Gastroesophageal sphincter (tissue), 4 donors: ENCODE measurements around the gene OCA2. TPM values are rescaled to one million over a fixed set of nuclear protein-coding genes. Genes with fewer than 3 reads are reported as not detected.
"Not testable (repeated sequence)": the region's sequence is repeated elsewhere in the genome, so short reads cannot be mapped to it uniquely, and the experiment has no call there.

Experiments used
- ATAC-seq: fragments of 150-250 bp; one replicate; pipeline ENCODE4 v1.9.1; 2016; ENCODE audit warnings: mild to moderate bottlenecking, moderate library complexity
- H3K27ac ChIP-seq, 4 donors: fragments of 200-600 bp; sonication (generic) in 3 of 4; 1 replicate in 3 of 4; 2 replicates in 1 of 4; pipeline ENCODE4 v1.5.1; 2016 to 2019
- H3K27me3 ChIP-seq: fragments of 200-600 bp; sonication (generic); one replicate; pipeline ENCODE4 v1.5.1; 2019
- H3K36me3 ChIP-seq, 2 donors: fragments of 200-600 bp; sonication (generic); one replicate each; pipeline ENCODE4 v1.5.1; 2019; ENCODE audit warnings: control low read depth in 1 of 2
- H3K4me1 ChIP-seq, 3 donors: fragments of 200-600 bp; sonication (generic); 1 replicate in 2 of 3; 2 replicates in 1 of 3; pipeline ENCODE4 v1.5.1; 2016 to 2019; ENCODE audit warnings: control low read depth in 2 of 3
- H3K4me3 ChIP-seq, 2 donors: fragments of 200-600 bp; sonication (generic); one replicate each; pipeline ENCODE4 v1.5.1; 2019; ENCODE audit warnings: mild to moderate bottlenecking in 1 of 2, moderate library complexity in 1 of 2
- H3K9me3 ChIP-seq, 3 donors: fragments of 200-600 bp; sonication (generic); one replicate each; pipeline ENCODE4 v1.5.1; 2017 to 2019; ENCODE audit warnings: control low read depth in 2 of 3
- EP300 ChIP-seq: sonication (generic); formaldehyde crosslinking; IDR thresholded peaks from one replicate; pipeline ENCODE4 v1.6.1; 2017; ENCODE audit warnings: antibody characterized with exemption, mild to moderate bottlenecking
- POLR2A ChIP-seq, 2 donors: fragments of 450-650 bp; IDR thresholded peaks; one replicate each; pipeline ENCODE4 v1.6.1; 2017; ENCODE audit warnings: antibody characterized with exemption in 2 of 2, mild to moderate bottlenecking in 2 of 2, moderate library complexity in 1 of 2
- POLR2AphosphoS5 ChIP-seq: sonication (generic); formaldehyde crosslinking; IDR thresholded peaks from one replicate; pipeline ENCODE4 v1.6.1; 2017; ENCODE audit warnings: antibody characterized with exemption
- WGBS, 2 donors: methylation state at CpG; one replicate each; pipeline ENCODE4 v1.1.5; 2018; ENCODE audit warnings: low coverage in 1 of 2; 5-methylcytosine and 5-hydroxymethylcytosine counted together
- total RNA-seq, 4 donors: library from RNA; depleted of rRNA; stranded (reverse); fragments of >200 nt; gene quantifications; one replicate each; pipeline ENCODE4 v1.1.0, GENCODE V29; 2016
- TF ChIP-seq, protein P1 (sequence below), 4 experiments: fragments of 200-600 bp in 2 of 4; fragments of 450-650 bp in 2 of 4; sonication (generic) in 1 of 4; IDR thresholded peaks; one replicate each; pipeline ENCODE4 v1.5.1; 2017 to 2019; ENCODE audit warnings: antibody characterized with exemption in 4 of 4, mild to moderate bottlenecking in 2 of 4, moderate library complexity in 2 of 4

OCA2 gene
- total RNA-seq, 4 donors from 2014 or later = 0.40 to 2.0 (median 1.1) TPM; not detected in 1

DNA sequence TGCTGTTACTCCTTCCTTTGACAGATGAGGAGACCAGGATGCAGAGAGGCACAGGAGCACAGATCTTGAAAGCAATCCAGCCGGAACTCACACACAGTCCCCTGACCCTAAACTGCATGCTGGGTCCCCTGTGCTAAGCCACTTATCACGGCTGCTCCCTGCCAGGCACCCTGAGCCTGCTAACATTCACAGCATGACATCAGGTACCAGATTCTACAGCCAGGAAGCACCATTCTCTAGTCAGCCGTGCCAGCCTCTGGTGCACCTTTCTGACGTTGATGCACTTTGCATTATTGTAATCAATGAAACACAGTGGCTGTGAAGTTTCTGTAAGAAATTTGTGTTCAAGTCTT is 247.3 kb downstream of the OCA2 start:
- Histone ChIP-seq H3K36me3 (no peaks in the 10 kb centered on the region), H3K4me3 (no peak overlapping the region), H3K27ac (no peak overlapping the region), H3K27me3 (no peaks in the 10 kb centered on the region), H3K9me3 (peaks cover 0 to 14% (median 0%) of the 10 kb centered on the region in 3 donors), H3K4me1 (no peaks in the 10 kb centered on the region)
- TF ChIP-seq EP300 = no peak
- TF ChIP-seq POLR2AphosphoS5 = no peak
- ATAC-seq = no peak
- WGBS, 2 donors = 59 to 63% methylated on average over 3 to 4 of the region's 4 CpGs

DNA sequence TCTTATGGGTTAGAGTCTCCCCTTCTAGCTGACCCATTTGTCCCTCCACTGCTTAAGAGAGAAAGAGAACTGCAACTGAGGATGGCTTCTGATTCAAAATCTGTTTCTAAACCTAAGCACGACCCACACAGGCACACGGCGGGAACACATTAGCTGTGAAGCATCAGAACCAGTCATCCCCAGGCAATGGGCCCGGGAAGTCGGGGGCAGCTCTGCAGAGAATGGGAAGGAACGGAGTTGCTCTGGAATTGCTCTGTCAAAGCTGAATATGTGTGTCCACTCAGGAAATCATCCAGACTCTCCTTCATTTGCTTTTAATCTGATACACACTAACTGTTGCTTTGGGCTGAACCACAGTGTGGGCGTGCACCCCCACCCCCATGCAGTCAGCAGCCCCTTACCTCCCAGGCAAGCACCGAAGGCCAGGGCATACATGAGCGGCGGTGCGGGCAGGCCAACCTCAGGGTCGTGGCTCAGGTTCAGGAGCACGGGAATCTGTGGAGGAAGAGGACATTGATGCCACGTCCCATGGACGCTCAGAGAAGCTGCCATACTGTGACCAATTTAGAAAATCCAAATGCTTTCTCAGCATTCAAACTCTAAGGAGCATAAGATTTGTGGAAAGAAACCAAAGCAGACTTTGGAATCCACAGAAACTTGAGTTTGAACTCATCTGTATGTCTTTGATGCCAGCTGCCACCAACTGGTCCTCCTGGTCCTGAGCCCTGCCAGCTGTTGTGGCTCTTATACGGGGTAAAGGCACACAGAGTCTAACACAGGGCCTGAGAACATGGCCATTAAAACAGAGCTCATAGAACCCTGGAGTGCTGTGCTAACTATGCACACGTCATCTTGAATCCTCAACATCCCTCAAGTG is 247.9 kb downstream of the OCA2 start:
- H3K27ac ChIP-seq = no peak overlapping the region
- no peak for TF ChIP-seq EP300
- no peak for TF ChIP-seq POLR2A (IDR thresholded peaks at IDR 0.05)
- no peak for TF ChIP-seq POLR2AphosphoS5
- TF ChIP-seq, protein P1, sequence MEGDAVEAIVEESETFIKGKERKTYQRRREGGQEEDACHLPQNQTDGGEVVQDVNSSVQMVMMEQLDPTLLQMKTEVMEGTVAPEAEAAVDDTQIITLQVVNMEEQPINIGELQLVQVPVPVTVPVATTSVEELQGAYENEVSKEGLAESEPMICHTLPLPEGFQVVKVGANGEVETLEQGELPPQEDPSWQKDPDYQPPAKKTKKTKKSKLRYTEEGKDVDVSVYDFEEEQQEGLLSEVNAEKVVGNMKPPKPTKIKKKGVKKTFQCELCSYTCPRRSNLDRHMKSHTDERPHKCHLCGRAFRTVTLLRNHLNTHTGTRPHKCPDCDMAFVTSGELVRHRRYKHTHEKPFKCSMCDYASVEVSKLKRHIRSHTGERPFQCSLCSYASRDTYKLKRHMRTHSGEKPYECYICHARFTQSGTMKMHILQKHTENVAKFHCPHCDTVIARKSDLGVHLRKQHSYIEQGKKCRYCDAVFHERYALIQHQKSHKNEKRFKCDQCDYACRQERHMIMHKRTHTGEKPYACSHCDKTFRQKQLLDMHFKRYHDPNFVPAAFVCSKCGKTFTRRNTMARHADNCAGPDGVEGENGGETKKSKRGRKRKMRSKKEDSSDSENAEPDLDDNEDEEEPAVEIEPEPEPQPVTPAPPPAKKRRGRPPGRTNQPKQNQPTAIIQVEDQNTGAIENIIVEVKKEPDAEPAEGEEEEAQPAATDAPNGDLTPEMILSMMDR (IDR thresholded peaks at IDR 0.05) = no peak
- H3K4me1 ChIP-seq = no peaks in the 10 kb centered on the region
- ATAC-seq = no peak
- peaks cover 0 to 14% (median 0%) of the 10 kb centered on the region in 3 donors for H3K9me3 ChIP-seq
- no peaks in the 10 kb centered on the region for H3K27me3 ChIP-seq
- WGBS, 2 donors = 53 to 71% methylated on average over 3 to 4 of the region's 17 CpGs
- H3K4me3 ChIP-seq = no peak overlapping the region
- H3K36me3 ChIP-seq = no peaks in the 10 kb centered on the region

DNA sequence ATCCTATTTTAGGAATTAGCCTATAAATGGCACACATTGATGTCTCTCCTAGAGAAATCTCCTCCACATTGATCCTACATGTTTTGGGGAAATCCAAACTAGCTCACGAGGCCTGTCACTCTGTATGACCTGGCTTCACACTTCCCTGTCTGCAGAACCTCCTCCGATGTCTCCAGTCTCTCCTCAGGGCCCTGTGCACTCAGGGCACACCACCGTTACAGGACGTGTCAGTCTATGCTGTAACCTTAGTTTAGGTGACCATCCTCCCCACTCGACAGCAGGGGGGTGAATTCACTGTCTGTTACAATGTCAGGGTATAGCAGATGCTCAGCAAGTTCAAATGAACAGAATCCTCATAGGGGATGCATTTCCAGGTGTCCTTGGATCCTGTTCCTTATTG is 249.1 kb downstream of the OCA2 start:
- Histone ChIP-seq H3K9me3 (peaks cover 0 to 14% (median 0%) of the 10 kb centered on the region in 3 donors), H3K27ac (no peak overlapping the region), H3K4me1 (no peaks in the 10 kb centered on the region), H3K36me3 (no peaks in the 10 kb centered on the region), H3K27me3 (no peaks in the 10 kb centered on the region), H3K4me3 (no peak overlapping the region)
- WGBS, 2 donors = 63% methylated on average over 3 of the region's 5 CpGs; no CpG with 5 or more reads in 1 of the 2 donors
- no peak for ATAC-seq
- TF ChIP-seq POLR2A (IDR thresholded peaks at IDR 0.05) (no peak), EP300 (no peak), POLR2AphosphoS5 (no peak)
- TF ChIP-seq, protein P1 (IDR thresholded peaks at IDR 0.05) = no peak

DNA sequence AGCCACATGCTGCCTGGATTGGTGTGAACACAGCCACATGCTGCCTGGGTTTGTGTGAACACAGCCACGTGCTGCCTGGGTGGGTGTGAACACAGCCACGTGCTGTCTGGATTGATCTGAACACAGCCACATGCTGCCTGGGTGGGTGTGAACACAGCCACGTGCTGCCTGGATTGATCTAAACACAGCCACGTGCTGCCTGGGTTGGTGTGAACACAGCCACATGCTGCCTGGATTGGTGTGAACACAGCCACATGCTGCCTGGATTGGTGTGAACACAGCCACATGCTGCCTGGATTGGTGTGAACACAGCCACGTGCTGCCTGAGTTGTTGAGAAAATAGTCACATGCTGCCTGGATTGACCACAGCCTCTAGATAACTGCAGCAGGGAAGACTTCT is 250.2 kb downstream of the OCA2 start:
- WGBS, 2 donors = 69 to 76% methylated on average over 2 to 3 of the region's 5 CpGs
- not testable (repeated sequence) for H3K27ac ChIP-seq, H3K36me3 ChIP-seq, H3K4me1 ChIP-seq, H3K27me3 ChIP-seq, ATAC-seq, H3K4me3 ChIP-seq
- peaks cover 0 to 14% (median 0%) of the 10 kb centered on the region in 3 donors for H3K9me3 ChIP-seq

DNA sequence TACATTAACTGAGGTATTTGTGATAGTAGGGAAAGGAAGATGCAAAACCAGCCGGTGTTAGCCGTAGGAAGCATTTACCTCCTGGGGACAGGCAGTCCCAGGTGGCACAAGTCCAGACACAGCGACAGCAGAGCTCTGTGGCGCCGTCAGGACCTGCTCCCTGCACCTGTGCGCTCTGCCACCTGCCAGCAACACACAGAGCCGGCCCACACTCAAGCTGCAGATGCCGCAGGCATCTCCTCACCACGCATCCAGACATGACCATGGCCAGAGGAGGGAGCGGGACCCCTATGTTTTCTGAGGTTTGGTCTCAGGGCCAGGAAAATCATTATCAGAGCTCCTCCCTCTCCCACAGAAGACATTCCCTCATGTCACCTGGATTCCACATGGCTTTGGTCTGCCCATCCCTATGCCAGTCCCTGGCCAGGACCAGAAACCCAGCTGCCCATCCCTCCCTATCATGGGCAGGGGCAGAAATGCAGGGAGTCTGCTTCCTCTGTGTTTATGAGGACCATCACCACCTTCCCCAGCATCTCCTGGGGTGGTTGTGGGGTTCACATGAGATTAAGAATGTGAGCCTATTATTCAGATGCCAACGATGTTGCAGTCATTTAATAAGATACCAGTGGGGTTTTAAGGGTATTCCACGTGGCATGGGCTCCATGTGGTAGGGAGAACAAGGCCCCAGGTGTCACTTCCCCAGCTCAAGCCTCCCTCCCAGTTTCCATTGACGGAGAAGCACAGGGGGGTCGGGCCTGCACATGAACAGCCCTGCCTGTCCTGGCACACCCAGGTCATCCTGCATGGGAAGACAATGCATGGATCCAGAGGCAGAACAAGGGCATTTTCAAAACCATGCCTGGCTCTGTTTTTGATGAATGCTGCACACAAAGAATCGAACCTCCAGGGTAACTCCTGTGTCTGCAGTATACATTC is 251.1 kb downstream of the OCA2 start:
- Histone ChIP-seq H3K27me3 (no peaks in the 10 kb centered on the region), H3K36me3 (no peaks in the 10 kb centered on the region)
- WGBS, 2 donors = 77 to 82% methylated on average over 7 to 11 of the region's 15 CpGs

More for the DNA sequence above, 251.1 kb downstream of the OCA2 start:
- no peak for ATAC-seq
- Histone ChIP-seq H3K9me3 (peaks cover 0 to 14% (median 0%) of the 10 kb centered on the region in 3 donors), H3K4me3 (no peak overlapping the region), H3K27ac (no peak overlapping the region), H3K4me1 (no peaks in the 10 kb centered on the region)
- TF ChIP-seq EP300 (no peak), POLR2AphosphoS5 (no peak), POLR2A (IDR thresholded peaks at IDR 0.05) (no peak)
- TF ChIP-seq, protein P1 (IDR thresholded peaks at IDR 0.05) = no peak
